GM18868 (cell line): ENCODE data around the gene LRRC25.
A peak's percentile ranks its signal among the peaks of the same experiment; 100 is the strongest.
"Not testable (repeated sequence)": the region's sequence is repeated elsewhere in the genome, so short reads cannot be mapped to it uniquely, and the experiment has no call there.

Experiments
- ATAC-seq: cut with Tn5 transposase; IDR thresholded peaks from one replicate; pipeline ENCODE4 v1.9.1; 2021; ENCODE audit warnings: mild to moderate bottlenecking, moderate library complexity; ENCODE audit not compliant: unreplicated experiment

The LRRC25 gene

GRCh38 chr19:18380843-18381242, 16.6 kb downstream of the LRRC25 start:
- no peak for ATAC-seq

- no peak for ATAC-seq
Measured at GRCh38 chr19:18379803-18380747, 17.3 kb downstream of the LRRC25 start.

- ATAC-seq: no peak
Measured at GRCh38 chr19:18377026-18377425, 20.4 kb downstream of the LRRC25 start.

GRCh38 chr19:18373892-18374629, 23.4 kb downstream of the LRRC25 start:
- peak; percentile 89 for ATAC-seq

- no peak for ATAC-seq
Measured at GRCh38 chr19:18373407-18373891, 24.0 kb downstream of the LRRC25 start.

- ATAC-seq: no peak
Measured at GRCh38 chr19:18368504-18369222, 28.8 kb downstream of the LRRC25 start.

GRCh38 chr19:18366021-18366435, 31.4 kb downstream of the LRRC25 start:
- ATAC-seq: no peak

- no peak for ATAC-seq
Measured at GRCh38 chr19:18364826-18365528, 32.4 kb downstream of the LRRC25 start.

GRCh38 chr19:18364277-18364825, 33.1 kb downstream of the LRRC25 start:
- ATAC-seq: not testable (repeated sequence)

- ATAC-seq: no peak
Measured at GRCh38 chr19:18363787-18364186, 33.6 kb downstream of the LRRC25 start.

- no peak for ATAC-seq
Measured at GRCh38 chr19:18362934-18363542, 34.4 kb downstream of the LRRC25 start.

GRCh38 chr19:18361646-18362045, 35.8 kb downstream of the LRRC25 start:
- no peak for ATAC-seq

- no peak for ATAC-seq
Measured at GRCh38 chr19:18357041-18357440, 40.4 kb downstream of the LRRC25 start.

- ATAC-seq: not testable (repeated sequence)
Measured at GRCh38 chr19:18354743-18355142, 42.7 kb downstream of the LRRC25 start.

GRCh38 chr19:18353378-18354005, 43.9 kb downstream of the LRRC25 start:
- ATAC-seq: no peak

- ATAC-seq: no peak
Measured at GRCh38 chr19:18351544-18351943, 45.9 kb downstream of the LRRC25 start.

GRCh38 chr19:18350490-18350889, 46.9 kb downstream of the LRRC25 start:
- ATAC-seq: no peak

GRCh38 chr19:18349524-18350128, 47.8 kb downstream of the LRRC25 start:
- ATAC-seq: no peak

GRCh38 chr19:18348818-18349339, 48.5 kb downstream of the LRRC25 start:
- ATAC-seq: not testable (repeated sequence)
